ENCODE data around the gene SIGMAR1.

GRCh38 chr9:34591248-34591916 is 46.2 kb downstream of the SIGMAR1 start:
- TF ChIP-seq, protein P1, sequence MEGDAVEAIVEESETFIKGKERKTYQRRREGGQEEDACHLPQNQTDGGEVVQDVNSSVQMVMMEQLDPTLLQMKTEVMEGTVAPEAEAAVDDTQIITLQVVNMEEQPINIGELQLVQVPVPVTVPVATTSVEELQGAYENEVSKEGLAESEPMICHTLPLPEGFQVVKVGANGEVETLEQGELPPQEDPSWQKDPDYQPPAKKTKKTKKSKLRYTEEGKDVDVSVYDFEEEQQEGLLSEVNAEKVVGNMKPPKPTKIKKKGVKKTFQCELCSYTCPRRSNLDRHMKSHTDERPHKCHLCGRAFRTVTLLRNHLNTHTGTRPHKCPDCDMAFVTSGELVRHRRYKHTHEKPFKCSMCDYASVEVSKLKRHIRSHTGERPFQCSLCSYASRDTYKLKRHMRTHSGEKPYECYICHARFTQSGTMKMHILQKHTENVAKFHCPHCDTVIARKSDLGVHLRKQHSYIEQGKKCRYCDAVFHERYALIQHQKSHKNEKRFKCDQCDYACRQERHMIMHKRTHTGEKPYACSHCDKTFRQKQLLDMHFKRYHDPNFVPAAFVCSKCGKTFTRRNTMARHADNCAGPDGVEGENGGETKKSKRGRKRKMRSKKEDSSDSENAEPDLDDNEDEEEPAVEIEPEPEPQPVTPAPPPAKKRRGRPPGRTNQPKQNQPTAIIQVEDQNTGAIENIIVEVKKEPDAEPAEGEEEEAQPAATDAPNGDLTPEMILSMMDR (IDR thresholded peaks at IDR 0.05) = peak; percentile 73 to 97 (median 94)
- no peak for TF ChIP-seq POLR2A (IDR thresholded peaks at IDR 0.05)
